ENCODE data around the gene LRRC30.

DNA sequence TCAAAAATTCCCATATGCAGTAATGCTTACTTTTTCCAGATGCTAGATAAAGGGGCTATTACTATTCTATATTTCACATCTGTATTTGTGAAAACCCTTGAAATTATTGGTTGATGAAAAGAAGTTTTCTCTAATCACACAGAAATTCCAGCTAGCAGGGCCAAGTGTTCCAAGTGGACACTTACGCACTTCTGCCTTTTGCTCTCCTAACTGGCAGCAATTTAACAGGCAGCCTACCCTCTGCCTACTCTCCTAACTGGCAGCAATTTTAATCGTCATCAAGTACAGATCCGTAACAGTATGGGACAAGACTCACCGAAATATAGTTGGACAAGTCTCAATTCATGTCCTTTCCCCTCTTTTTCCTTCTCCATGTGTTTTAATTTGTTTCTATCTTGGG lies 12.0 kb downstream of the LRRC30 start:
- TF ChIP-seq, protein P1, sequence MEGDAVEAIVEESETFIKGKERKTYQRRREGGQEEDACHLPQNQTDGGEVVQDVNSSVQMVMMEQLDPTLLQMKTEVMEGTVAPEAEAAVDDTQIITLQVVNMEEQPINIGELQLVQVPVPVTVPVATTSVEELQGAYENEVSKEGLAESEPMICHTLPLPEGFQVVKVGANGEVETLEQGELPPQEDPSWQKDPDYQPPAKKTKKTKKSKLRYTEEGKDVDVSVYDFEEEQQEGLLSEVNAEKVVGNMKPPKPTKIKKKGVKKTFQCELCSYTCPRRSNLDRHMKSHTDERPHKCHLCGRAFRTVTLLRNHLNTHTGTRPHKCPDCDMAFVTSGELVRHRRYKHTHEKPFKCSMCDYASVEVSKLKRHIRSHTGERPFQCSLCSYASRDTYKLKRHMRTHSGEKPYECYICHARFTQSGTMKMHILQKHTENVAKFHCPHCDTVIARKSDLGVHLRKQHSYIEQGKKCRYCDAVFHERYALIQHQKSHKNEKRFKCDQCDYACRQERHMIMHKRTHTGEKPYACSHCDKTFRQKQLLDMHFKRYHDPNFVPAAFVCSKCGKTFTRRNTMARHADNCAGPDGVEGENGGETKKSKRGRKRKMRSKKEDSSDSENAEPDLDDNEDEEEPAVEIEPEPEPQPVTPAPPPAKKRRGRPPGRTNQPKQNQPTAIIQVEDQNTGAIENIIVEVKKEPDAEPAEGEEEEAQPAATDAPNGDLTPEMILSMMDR (IDR thresholded peaks at IDR 0.05; ENCODE audit: low read length) = no peak
- no peak for TF ChIP-seq EZH2 (optimal IDR thresholded peaks at IDR 0.05; ENCODE audit: low read depth, low read length)
